ENCODE data around the gene ZBTB7B.

The ZBTB7B gene

GRCh38 chr1:155017041-155017945 is 14.7 kb downstream of the ZBTB7B start:
- no peak for DNase-seq (ENCODE audit: low read depth)

GRCh38 chr1:155017946-155018316 is 15.3 kb downstream of the ZBTB7B start:
- DNase-seq (ENCODE audit: low read depth): no peak

DNA sequence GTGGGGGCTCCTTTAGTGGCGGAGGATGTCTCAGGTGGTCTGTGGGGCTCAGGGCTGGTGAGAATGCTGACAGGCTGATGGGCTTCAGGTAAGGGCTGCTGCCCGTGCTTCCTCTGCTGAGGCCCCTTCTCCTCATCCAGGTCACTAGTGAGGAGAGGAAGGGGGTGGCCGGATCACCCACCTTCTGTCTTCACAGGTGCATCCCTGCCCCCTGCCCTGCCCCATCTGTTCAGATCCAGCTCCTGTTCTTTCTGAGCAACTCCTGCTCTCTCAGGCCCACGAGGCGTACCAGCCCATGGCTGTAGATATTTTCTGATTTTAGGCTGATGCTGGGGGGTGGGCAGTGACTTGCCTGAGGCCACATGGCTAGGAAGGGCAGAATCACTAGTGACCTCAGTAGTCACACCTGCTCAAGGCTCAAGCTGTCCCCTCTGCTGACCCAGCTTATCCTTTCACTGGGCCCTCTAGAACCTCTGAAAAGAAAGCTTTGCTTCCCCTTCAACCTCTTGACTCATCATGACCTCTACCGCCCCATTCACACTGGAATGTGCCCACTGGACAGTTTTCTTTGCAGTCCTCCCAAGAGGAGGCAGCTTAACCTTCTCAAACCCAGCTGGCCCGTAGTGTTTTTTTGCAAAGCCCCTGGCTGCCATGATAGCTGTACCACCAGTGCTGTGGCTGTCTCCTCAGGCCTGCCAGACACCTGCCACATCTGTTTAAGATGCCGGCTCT is 16.2 kb downstream of the ZBTB7B start:
- DNase-seq (ENCODE audit: low read depth): no peak

DNA sequence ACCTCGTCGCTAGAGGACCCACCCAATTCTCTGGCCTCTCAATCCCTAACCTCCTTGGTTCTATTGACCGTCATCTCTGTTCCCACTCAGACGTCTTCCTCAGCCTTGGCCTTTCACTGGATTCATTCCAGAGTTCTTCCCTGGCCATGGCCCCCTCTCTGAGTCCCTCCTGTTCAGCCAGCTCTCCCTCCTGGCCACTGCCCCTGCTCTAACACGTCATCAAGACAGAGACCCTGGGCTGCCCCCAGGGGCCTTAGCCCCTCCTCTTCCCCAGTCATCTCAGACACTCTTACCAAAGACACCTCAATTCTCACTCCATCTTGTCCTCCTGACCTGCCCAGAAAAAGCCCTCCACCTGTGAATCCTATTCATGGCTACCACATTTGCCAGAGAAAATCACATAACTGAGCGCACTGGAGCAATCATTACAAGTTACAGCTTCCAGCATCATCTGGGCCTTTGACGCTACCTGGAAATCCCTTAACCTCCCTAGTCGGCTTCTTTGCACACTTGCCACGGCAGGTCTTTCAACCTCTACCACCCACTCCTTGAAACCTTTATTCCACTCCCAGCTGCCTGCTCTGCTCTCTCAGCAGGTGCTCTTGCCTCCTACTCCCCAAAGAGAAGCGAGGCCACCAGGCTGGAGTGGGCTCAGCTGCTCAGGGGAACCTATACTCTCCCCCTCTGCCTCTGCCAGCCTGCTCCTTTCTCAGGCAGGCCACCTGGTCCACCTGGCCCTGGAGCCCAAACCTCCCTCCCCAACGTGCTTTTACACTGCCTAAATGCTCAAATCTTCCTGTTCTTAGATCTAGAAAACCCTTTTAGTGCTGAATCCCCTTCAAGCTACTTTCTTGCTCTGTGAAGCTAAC is 17.0 kb downstream of the ZBTB7B start:
- DNase-seq (ENCODE audit: low read depth): no peak

- no peak for DNase-seq (ENCODE audit: low read depth)
Observed at GRCh38 chr1:155022136-155022926, 19.7 kb downstream of the ZBTB7B start.

GRCh38 chr1:155022927-155023236 is 20.3 kb downstream of the ZBTB7B start:
- no peak for DNase-seq (ENCODE audit: low read depth)

DNA sequence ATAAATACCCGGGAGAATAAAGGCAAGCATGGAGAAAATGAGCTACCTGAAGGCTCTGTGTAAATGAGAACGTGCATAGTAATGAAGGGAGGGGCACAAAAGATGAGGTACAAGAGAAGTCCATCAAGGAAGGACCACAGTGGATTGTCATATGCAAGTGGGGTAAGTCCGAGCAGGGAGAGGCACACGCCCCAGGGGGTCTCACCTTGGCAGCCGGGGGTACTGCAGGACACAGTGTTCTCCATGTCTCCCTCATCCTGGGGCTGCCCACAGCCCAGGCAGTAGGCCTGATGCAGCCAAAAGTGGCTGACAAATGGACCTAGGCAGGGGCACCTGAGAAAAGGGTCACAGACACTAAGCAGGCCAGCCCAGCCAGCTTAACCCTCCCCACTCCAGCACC is 21.0 kb downstream of the ZBTB7B start:
- no peak for DNase-seq (ENCODE audit: low read depth)

DNA sequence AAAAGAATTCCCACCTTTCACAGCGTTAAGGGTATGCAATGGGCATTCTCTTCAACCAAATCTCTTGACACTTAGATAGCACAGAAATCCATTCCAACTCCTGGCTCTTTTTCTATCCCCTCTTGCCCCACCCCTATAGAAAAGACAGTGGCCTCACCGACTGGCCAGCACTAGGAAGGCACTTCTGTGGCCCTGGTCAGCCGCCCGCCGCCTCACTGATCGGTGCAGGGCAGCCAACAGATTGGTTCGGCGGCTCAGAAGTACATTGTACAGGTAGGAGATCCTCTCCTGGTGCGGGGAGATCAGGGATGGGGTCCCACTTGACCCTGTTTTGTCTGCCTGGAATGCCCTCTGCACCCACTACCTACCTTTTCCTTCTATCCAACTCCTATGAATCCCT is 21.7 kb downstream of the ZBTB7B start:
- DNase-seq (ENCODE audit: low read depth): no peak

GRCh38 chr1:155026154-155026553 is 23.6 kb downstream of the ZBTB7B start:
- no peak for DNase-seq (ENCODE audit: low read depth)

- DNase-seq (ENCODE audit: low read depth): no peak
Observed at GRCh38 chr1:155026588-155026987, 24.0 kb downstream of the ZBTB7B start.

- DNase-seq (ENCODE audit: low read depth): no peak
Observed at GRCh38 chr1:155029513-155030242, 27.1 kb downstream of the ZBTB7B start.

- DNase-seq (ENCODE audit: low read depth): no peak
Observed at GRCh38 chr1:155030243-155030795, 27.7 kb downstream of the ZBTB7B start.

DNA sequence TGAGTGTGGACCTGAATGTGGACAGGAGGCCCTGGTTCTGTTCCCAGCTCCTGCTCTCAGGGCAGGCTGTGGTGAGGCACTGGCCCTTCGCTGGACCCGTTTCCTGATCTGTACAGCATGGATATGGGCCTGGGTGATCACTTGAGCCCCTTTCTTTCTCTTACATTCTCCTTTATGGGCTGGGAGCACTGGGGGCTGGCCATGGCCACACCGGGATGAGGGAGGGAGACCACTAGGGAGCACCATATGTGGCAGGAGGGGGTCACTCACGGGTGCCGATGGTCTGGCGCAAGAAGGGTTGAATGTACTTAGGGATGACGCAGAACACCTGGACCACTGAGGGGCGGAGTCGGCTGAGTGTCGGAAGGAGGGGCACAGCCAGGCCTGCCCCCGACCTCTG is 28.3 kb downstream of the ZBTB7B start:
- no peak for DNase-seq (ENCODE audit: low read depth)

GRCh38 chr1:155032886-155033285 is 30.3 kb downstream of the ZBTB7B start:
- DNase-seq (ENCODE audit: low read depth): no peak

- no peak for DNase-seq (ENCODE audit: low read depth)
Observed at GRCh38 chr1:155033524-155033923, 30.9 kb downstream of the ZBTB7B start, which contains the start of the genes DCST1 and DCST2. TSS of gene DCST1 (plus strand) at chr1:155033824. CDS start at chr1:155034037, 213 bp downstream. TSS of gene DCST2 (minus strand) at chr1:155033781. CDS start at chr1:155033701, 80 bp downstream.

DNA sequence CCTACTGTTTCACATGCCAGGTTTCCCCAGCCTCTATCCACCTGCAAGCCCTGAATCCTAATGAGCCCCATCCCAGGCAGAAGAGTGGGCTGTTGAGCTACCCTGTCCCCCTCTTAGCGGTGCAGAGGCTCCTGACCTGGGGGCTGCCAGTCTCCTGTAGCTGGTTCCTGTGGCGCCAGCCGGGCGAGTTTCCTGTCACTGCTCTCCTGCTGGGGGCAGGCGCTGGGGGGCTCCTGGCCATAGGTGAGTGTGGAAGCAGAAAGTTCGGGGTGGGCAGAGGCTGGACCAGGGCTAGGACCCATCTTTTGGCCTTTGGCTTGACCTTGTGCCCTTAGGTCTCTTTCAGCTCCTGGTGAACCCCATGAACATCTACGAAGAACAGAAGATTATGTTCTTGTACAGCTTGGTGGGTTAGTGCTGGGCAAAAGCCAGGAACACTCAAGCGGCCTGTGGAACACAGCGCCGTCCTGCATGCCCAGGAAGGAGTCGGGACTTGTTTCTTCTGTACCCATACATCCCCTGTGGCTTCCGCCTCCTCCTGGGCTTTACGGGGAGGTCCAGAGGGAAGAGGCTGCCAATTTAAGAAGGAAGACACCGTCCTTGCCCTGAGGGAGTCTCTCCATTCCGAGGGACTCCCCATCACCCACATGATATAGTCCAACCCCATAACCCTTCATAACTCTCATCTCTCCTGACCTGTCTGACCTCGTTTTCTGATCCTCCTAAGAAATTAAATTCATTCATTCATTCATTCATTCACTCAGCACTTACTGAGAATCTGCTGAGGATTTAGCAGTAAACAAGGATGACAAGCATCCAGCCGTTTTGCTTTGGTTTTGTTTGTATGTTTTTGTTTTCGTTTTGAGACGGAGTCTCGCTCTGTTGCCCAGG is 32.0 kb downstream of the ZBTB7B start:
- no peak for DNase-seq (ENCODE audit: low read depth)

DNA sequence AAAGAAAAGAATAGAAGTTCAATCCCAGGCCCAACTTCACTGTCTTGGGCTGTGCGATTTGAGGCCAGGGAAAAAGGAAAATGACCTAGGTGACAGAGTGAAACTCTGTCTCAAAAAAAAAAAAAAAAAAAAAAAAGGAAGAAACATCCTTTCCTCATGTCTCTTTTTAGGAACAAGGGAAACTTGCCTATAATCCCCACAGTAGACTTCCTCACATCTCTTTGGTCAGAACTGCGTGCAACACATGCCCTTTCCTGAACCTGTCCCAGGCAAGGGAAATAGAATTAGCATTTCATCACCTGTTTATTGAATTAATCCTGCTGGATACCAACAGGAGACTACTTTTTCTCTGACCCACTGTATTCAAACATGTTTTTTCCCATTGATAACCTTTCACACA is 33.3 kb downstream of the ZBTB7B start:
- no peak for DNase-seq (ENCODE audit: low read depth)

GRCh38 chr1:155037043-155037442 is 34.4 kb downstream of the ZBTB7B start:
- DNase-seq (ENCODE audit: low read depth): no peak

GRCh38 chr1:155037851-155038441 is 35.3 kb downstream of the ZBTB7B start:
- DNase-seq (ENCODE audit: low read depth): no peak
